Hepatocyte (in vitro differentiated cells): ENCODE results near the gene TCF7L2.

Experiments
- CTCF ChIP-seq: fragments of 200-600 bp; sonication (generic); IDR thresholded peaks from 2 replicates; pipeline ENCODE4 v1.5.1; 2016; ENCODE audit warnings: antibody characterized with exemption, mild to moderate bottlenecking; ENCODE audit not compliant: poor library complexity
- EZH2 ChIP-seq: fragments of 200-600 bp; sonication (generic); IDR thresholded peaks from 2 replicates; pipeline ENCODE4 v1.6.1; 2016; ENCODE audit warnings: antibody characterized with exemption, mild to moderate bottlenecking, borderline replicate concordance

GRCh38 chr10:113007343-113007771, 57.3 kb downstream of the TCF7L2 start:
- TF ChIP-seq CTCF (no peak), EZH2 (no peak)
